ENCODE measurements around the gene PAOX. TPM values are rescaled to one million over a fixed set of nuclear protein-coding genes. Genes with fewer than 3 reads are reported as not detected.

PAOX gene
- total and polyA plus RNA-seq, 9 of the 15 experiments (the other 6 are each of a cell fraction or from before 2014, with no cell fraction given), result 0.80 to 6.4 (median 2.6) TPM

DNA sequence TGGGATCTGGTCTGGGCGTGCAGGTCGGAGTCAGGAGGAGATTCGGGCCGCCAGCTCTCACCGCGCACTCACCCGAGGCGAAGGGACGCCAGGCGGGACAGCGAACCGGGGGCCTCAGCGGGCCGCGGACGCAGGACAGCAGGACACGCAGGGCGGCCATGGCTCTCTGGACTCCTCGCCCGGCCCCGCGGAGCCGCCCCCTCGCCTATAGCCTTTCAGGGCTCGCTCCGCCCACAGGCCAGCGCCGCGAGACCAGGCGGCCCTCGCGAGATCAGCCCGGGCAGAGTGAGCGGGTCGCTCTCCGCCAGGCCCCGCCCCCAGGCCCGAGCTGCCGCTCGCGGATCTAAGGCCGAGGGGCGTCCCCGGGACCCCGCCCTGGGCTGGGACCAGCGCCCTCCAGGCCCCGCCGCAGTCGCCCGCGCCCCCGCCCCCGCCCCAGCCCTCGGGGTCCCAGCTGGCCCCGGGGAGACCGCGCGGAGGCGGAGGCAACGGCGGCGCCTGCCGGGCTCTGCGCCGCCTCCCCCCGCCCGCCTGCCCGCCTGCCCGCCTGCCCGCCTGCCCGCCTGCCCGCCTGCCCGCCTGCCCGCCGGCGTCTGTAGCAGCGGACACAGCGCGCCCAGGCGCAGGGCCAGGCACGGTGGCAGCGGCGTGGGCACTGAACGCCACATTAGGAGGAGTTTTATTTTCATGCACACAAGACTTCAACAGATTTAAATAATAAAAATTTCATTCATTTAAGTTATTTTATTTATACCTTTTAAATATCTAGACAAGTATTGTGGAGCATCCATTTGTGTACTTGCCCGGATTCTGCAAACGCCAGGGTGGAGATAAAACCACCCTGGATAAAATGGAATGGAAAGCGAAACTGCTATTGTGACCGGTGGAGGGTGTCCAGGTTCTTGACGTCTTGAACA, 5.6 kb upstream of the PAOX start, which contains the start of gene ECHS1 (continued):
- TF ChIP-seq ZNF324 (CRISPR knock-in tag; IDR thresholded peaks at IDR 0.05) (no peak), NRF1 (conservative IDR thresholded peaks at IDR 0.05 in 1 of 2, IDR thresholded peaks at IDR 0.05 in 1 of 2) (peak in 1 of 2 experiments; percentile 44; a peak in 1 of 4 replicates), RBM25 (IDR thresholded peaks at IDR 0.05; ENCODE audit: low read depth, low read length, severe bottlenecking) (peak; percentile 100), TEAD1 (CRISPR knock-in tag; IDR thresholded peaks at IDR 0.05) (no peak), PRMT5 (CRISPR knock-in tag; IDR thresholded peaks at IDR 0.05) (no peak), ILF3 (IDR thresholded peaks at IDR 0.05; ENCODE audit: borderline replicate concordance) (no peak), ILK (tag; IDR thresholded peaks at IDR 0.05; ENCODE audit: borderline replicate concordance, low read depth) (no peak), POLR2A (conservative IDR thresholded peaks at IDR 0.05) (peak; percentile 77), MYNN (IDR thresholded peaks at IDR 0.05) (no peak), MYNN (CRISPR knock-in tag; IDR thresholded peaks at IDR 0.05) (no peak), KAT7 (CRISPR knock-in tag; IDR thresholded peaks at IDR 0.05; ENCODE audit: borderline replicate concordance) (no peak), ELF4 (CRISPR knock-in tag; IDR thresholded peaks at IDR 0.05) (no peak), RFX7 (CRISPR knock-in tag; IDR thresholded peaks at IDR 0.05) (no peak), HCFC1 (IDR thresholded peaks at IDR 0.05; ENCODE audit: low read depth, low read length) (0 out of 2 replicates have a peak, but pooled peaks have one; percentile 13)
- TF ChIP-seq, protein P1, sequence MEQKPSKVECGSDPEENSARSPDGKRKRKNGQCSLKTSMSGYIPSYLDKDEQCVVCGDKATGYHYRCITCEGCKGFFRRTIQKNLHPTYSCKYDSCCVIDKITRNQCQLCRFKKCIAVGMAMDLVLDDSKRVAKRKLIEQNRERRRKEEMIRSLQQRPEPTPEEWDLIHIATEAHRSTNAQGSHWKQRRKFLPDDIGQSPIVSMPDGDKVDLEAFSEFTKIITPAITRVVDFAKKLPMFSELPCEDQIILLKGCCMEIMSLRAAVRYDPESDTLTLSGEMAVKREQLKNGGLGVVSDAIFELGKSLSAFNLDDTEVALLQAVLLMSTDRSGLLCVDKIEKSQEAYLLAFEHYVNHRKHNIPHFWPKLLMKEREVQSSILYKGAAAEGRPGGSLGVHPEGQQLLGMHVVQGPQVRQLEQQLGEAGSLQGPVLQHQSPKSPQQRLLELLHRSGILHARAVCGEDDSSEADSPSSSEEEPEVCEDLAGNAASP (IDR thresholded peaks at IDR 0.05), result no peak
- TF ChIP-seq, protein P2, sequence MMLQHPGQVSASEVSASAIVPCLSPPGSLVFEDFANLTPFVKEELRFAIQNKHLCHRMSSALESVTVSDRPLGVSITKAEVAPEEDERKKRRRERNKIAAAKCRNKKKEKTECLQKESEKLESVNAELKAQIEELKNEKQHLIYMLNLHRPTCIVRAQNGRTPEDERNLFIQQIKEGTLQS (IDR thresholded peaks at IDR 0.05), result no peak
- TF ChIP-seq, protein P2 (CRISPR knock-in tag; conservative IDR thresholded peaks at IDR 0.05), result no peak
- TF ChIP-seq, protein P3, sequence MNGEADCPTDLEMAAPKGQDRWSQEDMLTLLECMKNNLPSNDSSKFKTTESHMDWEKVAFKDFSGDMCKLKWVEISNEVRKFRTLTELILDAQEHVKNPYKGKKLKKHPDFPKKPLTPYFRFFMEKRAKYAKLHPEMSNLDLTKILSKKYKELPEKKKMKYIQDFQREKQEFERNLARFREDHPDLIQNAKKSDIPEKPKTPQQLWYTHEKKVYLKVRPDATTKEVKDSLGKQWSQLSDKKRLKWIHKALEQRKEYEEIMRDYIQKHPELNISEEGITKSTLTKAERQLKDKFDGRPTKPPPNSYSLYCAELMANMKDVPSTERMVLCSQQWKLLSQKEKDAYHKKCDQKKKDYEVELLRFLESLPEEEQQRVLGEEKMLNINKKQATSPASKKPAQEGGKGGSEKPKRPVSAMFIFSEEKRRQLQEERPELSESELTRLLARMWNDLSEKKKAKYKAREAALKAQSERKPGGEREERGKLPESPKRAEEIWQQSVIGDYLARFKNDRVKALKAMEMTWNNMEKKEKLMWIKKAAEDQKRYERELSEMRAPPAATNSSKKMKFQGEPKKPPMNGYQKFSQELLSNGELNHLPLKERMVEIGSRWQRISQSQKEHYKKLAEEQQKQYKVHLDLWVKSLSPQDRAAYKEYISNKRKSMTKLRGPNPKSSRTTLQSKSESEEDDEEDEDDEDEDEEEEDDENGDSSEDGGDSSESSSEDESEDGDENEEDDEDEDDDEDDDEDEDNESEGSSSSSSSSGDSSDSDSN (IDR thresholded peaks at IDR 0.05; ENCODE audit: borderline replicate concordance in 1 of 2, low read depth in 2 of 2, low read length in 2 of 2), result no peak
- TF ChIP-seq, protein P4, sequence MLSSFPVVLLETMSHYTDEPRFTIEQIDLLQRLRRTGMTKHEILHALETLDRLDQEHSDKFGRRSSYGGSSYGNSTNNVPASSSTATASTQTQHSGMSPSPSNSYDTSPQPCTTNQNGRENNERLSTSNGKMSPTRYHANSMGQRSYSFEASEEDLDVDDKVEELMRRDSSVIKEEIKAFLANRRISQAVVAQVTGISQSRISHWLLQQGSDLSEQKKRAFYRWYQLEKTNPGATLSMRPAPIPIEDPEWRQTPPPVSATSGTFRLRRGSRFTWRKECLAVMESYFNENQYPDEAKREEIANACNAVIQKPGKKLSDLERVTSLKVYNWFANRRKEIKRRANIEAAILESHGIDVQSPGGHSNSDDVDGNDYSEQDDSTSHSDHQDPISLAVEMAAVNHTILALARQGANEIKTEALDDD (IDR thresholded peaks at IDR 0.05), result no peak; the same call in 1 of the 2 replicates
- TF ChIP-seq, protein P5, sequence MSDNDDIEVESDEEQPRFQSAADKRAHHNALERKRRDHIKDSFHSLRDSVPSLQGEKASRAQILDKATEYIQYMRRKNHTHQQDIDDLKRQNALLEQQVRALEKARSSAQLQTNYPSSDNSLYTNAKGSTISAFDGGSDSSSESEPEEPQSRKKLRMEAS (CRISPR knock-in tag; IDR thresholded peaks at IDR 0.05), result no peak
- TF ChIP-seq, protein P6, sequence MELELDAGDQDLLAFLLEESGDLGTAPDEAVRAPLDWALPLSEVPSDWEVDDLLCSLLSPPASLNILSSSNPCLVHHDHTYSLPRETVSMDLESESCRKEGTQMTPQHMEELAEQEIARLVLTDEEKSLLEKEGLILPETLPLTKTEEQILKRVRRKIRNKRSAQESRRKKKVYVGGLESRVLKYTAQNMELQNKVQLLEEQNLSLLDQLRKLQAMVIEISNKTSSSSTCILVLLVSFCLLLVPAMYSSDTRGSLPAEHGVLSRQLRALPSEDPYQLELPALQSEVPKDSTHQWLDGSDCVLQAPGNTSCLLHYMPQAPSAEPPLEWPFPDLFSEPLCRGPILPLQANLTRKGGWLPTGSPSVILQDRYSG (tag; conservative IDR thresholded peaks at IDR 0.05; ENCODE audit: low read depth), result no peak

All from K562 (cell line).